ENCODE results near the gene EML6.

DNA sequence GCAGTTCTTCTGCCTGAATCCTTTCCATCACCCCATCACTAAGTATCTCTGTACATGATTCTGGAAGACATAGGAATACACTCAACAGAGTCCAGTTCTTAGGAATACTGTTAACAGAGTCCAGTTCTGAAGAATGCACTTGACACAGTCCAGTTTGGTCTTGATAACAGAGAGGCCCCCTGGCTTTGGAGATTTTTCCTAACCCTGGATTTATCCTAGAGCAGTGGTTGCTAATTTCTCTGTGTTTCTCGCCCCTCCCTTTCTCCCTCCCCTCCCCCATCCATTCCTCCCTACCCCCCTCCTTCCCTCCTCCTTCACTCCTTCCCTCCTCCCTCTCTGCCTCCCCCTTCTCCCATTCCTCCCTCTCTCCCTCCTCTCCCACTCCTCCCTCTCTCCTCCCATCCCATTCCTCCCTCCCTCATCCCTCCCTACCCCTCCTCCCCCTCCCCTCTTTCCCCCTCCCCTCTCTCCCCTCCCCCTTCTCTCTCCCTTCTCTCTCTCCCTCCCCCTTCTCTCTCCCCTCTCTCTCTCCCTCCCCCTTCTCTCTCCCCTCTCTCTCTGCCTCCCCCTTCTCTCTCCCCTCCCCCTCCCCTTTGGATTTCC lies 221.4 kb downstream of the EML6 start:
- TF ChIP-seq, protein P1, sequence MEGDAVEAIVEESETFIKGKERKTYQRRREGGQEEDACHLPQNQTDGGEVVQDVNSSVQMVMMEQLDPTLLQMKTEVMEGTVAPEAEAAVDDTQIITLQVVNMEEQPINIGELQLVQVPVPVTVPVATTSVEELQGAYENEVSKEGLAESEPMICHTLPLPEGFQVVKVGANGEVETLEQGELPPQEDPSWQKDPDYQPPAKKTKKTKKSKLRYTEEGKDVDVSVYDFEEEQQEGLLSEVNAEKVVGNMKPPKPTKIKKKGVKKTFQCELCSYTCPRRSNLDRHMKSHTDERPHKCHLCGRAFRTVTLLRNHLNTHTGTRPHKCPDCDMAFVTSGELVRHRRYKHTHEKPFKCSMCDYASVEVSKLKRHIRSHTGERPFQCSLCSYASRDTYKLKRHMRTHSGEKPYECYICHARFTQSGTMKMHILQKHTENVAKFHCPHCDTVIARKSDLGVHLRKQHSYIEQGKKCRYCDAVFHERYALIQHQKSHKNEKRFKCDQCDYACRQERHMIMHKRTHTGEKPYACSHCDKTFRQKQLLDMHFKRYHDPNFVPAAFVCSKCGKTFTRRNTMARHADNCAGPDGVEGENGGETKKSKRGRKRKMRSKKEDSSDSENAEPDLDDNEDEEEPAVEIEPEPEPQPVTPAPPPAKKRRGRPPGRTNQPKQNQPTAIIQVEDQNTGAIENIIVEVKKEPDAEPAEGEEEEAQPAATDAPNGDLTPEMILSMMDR (optimal IDR thresholded peaks at IDR 0.05 in 1 of 3, IDR thresholded peaks at IDR 0.05 in 1 of 3, conservative IDR thresholded peaks at IDR 0.05 in 1 of 3; ENCODE audit: extremely low read depth in 1 of 3, insufficient read depth in 2 of 3, low read length in 3 of 3) = no peak
- TF ChIP-seq EZH2 (IDR thresholded peaks at IDR 0.05; ENCODE audit: low read length) = no peak

Data from keratinocyte (primary cell).